ENCODE data around the gene AKTIP. TPM values are rescaled to one million over a fixed set of nuclear protein-coding genes. Genes with fewer than 3 reads are reported as not detected.
"Not testable (repeated sequence)": the region's sequence is repeated elsewhere in the genome, so short reads cannot be mapped to it uniquely, and the experiment has no call there.

The AKTIP gene
- total RNA-seq, 1 experiment from 2014 or later = 26.1 TPM

GRCh38 chr16:53542283-53542682 is 39.3 kb upstream of the AKTIP start:
- Histone ChIP-seq H3K27ac (ENCODE audit: low read length) (no peak overlapping the region), H3K36me3 (ENCODE audit: control insufficient read depth, insufficient read depth, low read length) (no peaks in the 10 kb centered on the region), H3K9me3 (ENCODE audit: control insufficient read depth, insufficient read depth, low read depth, low read length) (no peaks in the 10 kb centered on the region), H3K4me3 (ENCODE audit: low read depth in 2 of 2, low read length in 2 of 2) (no peak overlapping the region), H3K27me3 (ENCODE audit: control insufficient read depth, insufficient read depth, low read length) (peaks cover 4% of the 10 kb centered on the region; the same call in 1 of the 2 replicates), H3K4me1 (ENCODE audit: control insufficient read depth, insufficient read depth, low read length) (no peaks in the 10 kb centered on the region)
- in situ Hi-C loops (cut with HindIII; ENCODE audit: low pct_unique_long_range_greater_than_20kb, low sequenced_read_pairs) = no loop called here
- CTCF ChIA-PET = no interaction called here
- DNase-seq (ENCODE audit: low read depth, low spot score) (no peak), ATAC-seq (no peak)
- no TSS peak for BruUV-seq (replicated peaks)
- POLR2A ChIA-PET = no interaction called here
- no peak for TF ChIP-seq POLR2AphosphoS5 (IDR thresholded peaks at IDR 0.05; ENCODE audit: low read depth, low read length)
- TF ChIP-seq TCF7L2 (IDR thresholded peaks at IDR 0.05; ENCODE audit: low read depth, low read length) = no peak
- TF ChIP-seq SIN3A (IDR thresholded peaks at IDR 0.05; ENCODE audit: borderline replicate concordance, insufficient read depth, low read depth, low read length) = no peak
- TF ChIP-seq, protein P1, sequence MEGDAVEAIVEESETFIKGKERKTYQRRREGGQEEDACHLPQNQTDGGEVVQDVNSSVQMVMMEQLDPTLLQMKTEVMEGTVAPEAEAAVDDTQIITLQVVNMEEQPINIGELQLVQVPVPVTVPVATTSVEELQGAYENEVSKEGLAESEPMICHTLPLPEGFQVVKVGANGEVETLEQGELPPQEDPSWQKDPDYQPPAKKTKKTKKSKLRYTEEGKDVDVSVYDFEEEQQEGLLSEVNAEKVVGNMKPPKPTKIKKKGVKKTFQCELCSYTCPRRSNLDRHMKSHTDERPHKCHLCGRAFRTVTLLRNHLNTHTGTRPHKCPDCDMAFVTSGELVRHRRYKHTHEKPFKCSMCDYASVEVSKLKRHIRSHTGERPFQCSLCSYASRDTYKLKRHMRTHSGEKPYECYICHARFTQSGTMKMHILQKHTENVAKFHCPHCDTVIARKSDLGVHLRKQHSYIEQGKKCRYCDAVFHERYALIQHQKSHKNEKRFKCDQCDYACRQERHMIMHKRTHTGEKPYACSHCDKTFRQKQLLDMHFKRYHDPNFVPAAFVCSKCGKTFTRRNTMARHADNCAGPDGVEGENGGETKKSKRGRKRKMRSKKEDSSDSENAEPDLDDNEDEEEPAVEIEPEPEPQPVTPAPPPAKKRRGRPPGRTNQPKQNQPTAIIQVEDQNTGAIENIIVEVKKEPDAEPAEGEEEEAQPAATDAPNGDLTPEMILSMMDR (IDR thresholded peaks at IDR 0.05) = no peak
- TF ChIP-seq, protein P2, sequence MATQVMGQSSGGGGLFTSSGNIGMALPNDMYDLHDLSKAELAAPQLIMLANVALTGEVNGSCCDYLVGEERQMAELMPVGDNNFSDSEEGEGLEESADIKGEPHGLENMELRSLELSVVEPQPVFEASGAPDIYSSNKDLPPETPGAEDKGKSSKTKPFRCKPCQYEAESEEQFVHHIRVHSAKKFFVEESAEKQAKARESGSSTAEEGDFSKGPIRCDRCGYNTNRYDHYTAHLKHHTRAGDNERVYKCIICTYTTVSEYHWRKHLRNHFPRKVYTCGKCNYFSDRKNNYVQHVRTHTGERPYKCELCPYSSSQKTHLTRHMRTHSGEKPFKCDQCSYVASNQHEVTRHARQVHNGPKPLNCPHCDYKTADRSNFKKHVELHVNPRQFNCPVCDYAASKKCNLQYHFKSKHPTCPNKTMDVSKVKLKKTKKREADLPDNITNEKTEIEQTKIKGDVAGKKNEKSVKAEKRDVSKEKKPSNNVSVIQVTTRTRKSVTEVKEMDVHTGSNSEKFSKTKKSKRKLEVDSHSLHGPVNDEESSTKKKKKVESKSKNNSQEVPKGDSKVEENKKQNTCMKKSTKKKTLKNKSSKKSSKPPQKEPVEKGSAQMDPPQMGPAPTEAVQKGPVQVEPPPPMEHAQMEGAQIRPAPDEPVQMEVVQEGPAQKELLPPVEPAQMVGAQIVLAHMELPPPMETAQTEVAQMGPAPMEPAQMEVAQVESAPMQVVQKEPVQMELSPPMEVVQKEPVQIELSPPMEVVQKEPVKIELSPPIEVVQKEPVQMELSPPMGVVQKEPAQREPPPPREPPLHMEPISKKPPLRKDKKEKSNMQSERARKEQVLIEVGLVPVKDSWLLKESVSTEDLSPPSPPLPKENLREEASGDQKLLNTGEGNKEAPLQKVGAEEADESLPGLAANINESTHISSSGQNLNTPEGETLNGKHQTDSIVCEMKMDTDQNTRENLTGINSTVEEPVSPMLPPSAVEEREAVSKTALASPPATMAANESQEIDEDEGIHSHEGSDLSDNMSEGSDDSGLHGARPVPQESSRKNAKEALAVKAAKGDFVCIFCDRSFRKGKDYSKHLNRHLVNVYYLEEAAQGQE (IDR thresholded peaks at IDR 0.05; ENCODE audit: insufficient read depth in 1 of 2, low read depth in 2 of 2, low read length in 1 of 2) = no peak
- intact Hi-C loops (cut with micrococcal nuclease; ENCODE audit: unreplicated experiment) = no loop called here

GRCh38 chr16:53541326-53541725 is 38.3 kb upstream of the AKTIP start:
- ChIA-PET CTCF (no interaction called here), POLR2A (no interaction called here)
- H3K9me3 ChIP-seq (ENCODE audit: control insufficient read depth, insufficient read depth, low read depth, low read length) = no peaks in the 10 kb centered on the region
- peaks cover 4% of the 10 kb centered on the region; the same call in 1 of the 2 replicates for H3K27me3 ChIP-seq (ENCODE audit: control insufficient read depth, insufficient read depth, low read length)
- DNase-seq (ENCODE audit: low read depth, low spot score) (no peak), ATAC-seq (no peak)
- H3K4me1 ChIP-seq (ENCODE audit: control insufficient read depth, insufficient read depth, low read length) = no peaks in the 10 kb centered on the region
- no peak overlapping the region for H3K4me3 ChIP-seq (ENCODE audit: low read depth in 2 of 2, low read length in 2 of 2)
- TF ChIP-seq POLR2AphosphoS5 (IDR thresholded peaks at IDR 0.05; ENCODE audit: low read depth, low read length) (no peak), SIN3A (IDR thresholded peaks at IDR 0.05; ENCODE audit: borderline replicate concordance, insufficient read depth, low read depth, low read length) (no peak), TCF7L2 (IDR thresholded peaks at IDR 0.05; ENCODE audit: low read depth, low read length) (no peak)
- TF ChIP-seq, protein P2 (IDR thresholded peaks at IDR 0.05; ENCODE audit: insufficient read depth in 1 of 2, low read depth in 2 of 2, low read length in 1 of 2) = no peak
- TF ChIP-seq, protein P1 (IDR thresholded peaks at IDR 0.05) = no peak
- in situ Hi-C loops (cut with HindIII; ENCODE audit: low pct_unique_long_range_greater_than_20kb, low sequenced_read_pairs) (no loop called here), intact Hi-C loops (cut with micrococcal nuclease; ENCODE audit: unreplicated experiment) (no loop called here)
- BruUV-seq (replicated peaks) = no TSS peak
- no peak overlapping the region for H3K27ac ChIP-seq (ENCODE audit: low read length)
- no peaks in the 10 kb centered on the region for H3K36me3 ChIP-seq (ENCODE audit: control insufficient read depth, insufficient read depth, low read length)

- H3K36me3 ChIP-seq (ENCODE audit: control insufficient read depth, insufficient read depth, low read length); H3K27ac ChIP-seq (ENCODE audit: low read length); H3K27me3 ChIP-seq (ENCODE audit: control insufficient read depth, insufficient read depth, low read length); H3K4me1 ChIP-seq (ENCODE audit: control insufficient read depth, insufficient read depth, low read length); H3K4me3 ChIP-seq (ENCODE audit: low read depth in 2 of 2, low read length in 2 of 2); CTCF ChIA-PET; intact Hi-C loops (cut with micrococcal nuclease; ENCODE audit: unreplicated experiment); in situ Hi-C loops (cut with HindIII; ENCODE audit: low pct_unique_long_range_greater_than_20kb, low sequenced_read_pairs); DNase-seq (ENCODE audit: low read depth, low spot score); ATAC-seq; H3K9me3 ChIP-seq (ENCODE audit: control insufficient read depth, insufficient read depth, low read depth, low read length); POLR2A ChIA-PET; BruUV-seq (replicated peaks): not testable (repeated sequence)
These were observed 37.0 kb upstream of the AKTIP start for GRCh38 chr16:53539759-53540718.

Data from Panc1 (cell line).